MM.1S (cell line): ENCODE data around the gene PCAT6.

Experiments used
- DNase-seq: peaks from one replicate; pipeline ENCODE4 v3.0.0-alpha.2; 2015
- H2AFZ ChIP-seq: fragments of 300-600 bp; sonication (generic); 2 replicates; pipeline ENCODE4 v1.6.0; 2016; ENCODE audit warnings: antibody characterized with exemption, low read length
- H3F3A ChIP-seq: fragments of 300-600 bp; sonication (generic); 2 replicates; pipeline ENCODE4 v1.6.1; 2016; ENCODE audit warnings: mild to moderate bottlenecking, antibody characterized with exemption, low read length, moderate library complexity, mixed read lengths; ENCODE audit not compliant: insufficient read depth
- H3K27ac ChIP-seq: fragments of 300-600 bp; sonication (generic); 2 replicates; pipeline ENCODE4 v1.5.1; 2016; ENCODE audit warnings: mild to moderate bottlenecking, low read length
- H3K27me3 ChIP-seq: fragments of 300-600 bp; sonication (generic); replicated peaks from 2 replicates; pipeline ENCODE4 v1.6.0; 2016; ENCODE audit warnings: low read length; ENCODE audit not compliant: insufficient read depth
- H3K36me3 ChIP-seq: fragments of 300-600 bp; sonication (generic); replicated peaks from 2 replicates; pipeline ENCODE4 v1.6.1; 2016; ENCODE audit warnings: mild to moderate bottlenecking, low read length, mixed read lengths; ENCODE audit not compliant: insufficient read depth
- H3K4me1 ChIP-seq: fragments of 300-600 bp; sonication (generic); 2 replicates; pipeline ENCODE4 v1.6.1; 2016; ENCODE audit warnings: low read length, mixed read lengths
- H3K4me2 ChIP-seq: fragments of 300-600 bp; sonication (generic); 2 replicates; pipeline ENCODE4 v1.6.0; 2016; ENCODE audit warnings: low read depth, low read length
- H3K4me3 ChIP-seq: fragments of 300-600 bp; sonication (generic); 2 replicates; pipeline ENCODE4 v1.5.1; 2016; ENCODE audit warnings: low read length, mixed read lengths
- H3K79me2 ChIP-seq: fragments of 300-600 bp; sonication (generic); 2 replicates; pipeline ENCODE4 v1.6.1; 2016; ENCODE audit warnings: mixed run types, low read length, mixed read lengths
- H3K9ac ChIP-seq: fragments of 300-600 bp; sonication (generic); 2 replicates; pipeline ENCODE4 v1.6.1; 2016; ENCODE audit warnings: low read length, mixed read lengths
- H3K9me2 ChIP-seq: fragments of 300-600 bp; sonication (generic); replicated peaks from 2 replicates; pipeline ENCODE4 v1.6.1; 2016; ENCODE audit warnings: mild to moderate bottlenecking, low read length, mixed read lengths; ENCODE audit not compliant: insufficient read depth
- H3K9me3 ChIP-seq: fragments of 300-600 bp; sonication (generic); replicated peaks from 2 replicates; pipeline ENCODE4 v1.6.1; 2016; ENCODE audit warnings: mild to moderate bottlenecking, low read length, mixed read lengths; ENCODE audit not compliant: insufficient read depth
- H4K20me1 ChIP-seq: fragments of 300-600 bp; sonication (generic); 2 replicates; pipeline ENCODE4 v1.6.1; 2016; ENCODE audit warnings: mild to moderate bottlenecking, low read length, moderate library complexity, mixed read lengths; ENCODE audit not compliant: insufficient read depth
- EZH2 ChIP-seq: fragments of 300-600 bp; sonication (generic); optimal IDR thresholded peaks from 2 replicates; pipeline ENCODE3; 2017; ENCODE audit warnings: low read depth, mild to moderate bottlenecking, antibody characterized with exemption, low read length, mixed read lengths
- EZH2phosphoT487 ChIP-seq: fragments of 300-600 bp; sonication (generic); IDR thresholded peaks from 2 replicates; pipeline ENCODE4 v1.6.1; 2018; ENCODE audit warnings: antibody characterized with exemption, low read length
- TF ChIP-seq, protein P1 (sequence below): fragments of 300-600 bp; sonication (generic); IDR thresholded peaks from 2 replicates; pipeline ENCODE4 v1.5.1; 2016; ENCODE audit warnings: antibody characterized with exemption, low read length, mixed read lengths

The PCAT6 gene

DNA sequence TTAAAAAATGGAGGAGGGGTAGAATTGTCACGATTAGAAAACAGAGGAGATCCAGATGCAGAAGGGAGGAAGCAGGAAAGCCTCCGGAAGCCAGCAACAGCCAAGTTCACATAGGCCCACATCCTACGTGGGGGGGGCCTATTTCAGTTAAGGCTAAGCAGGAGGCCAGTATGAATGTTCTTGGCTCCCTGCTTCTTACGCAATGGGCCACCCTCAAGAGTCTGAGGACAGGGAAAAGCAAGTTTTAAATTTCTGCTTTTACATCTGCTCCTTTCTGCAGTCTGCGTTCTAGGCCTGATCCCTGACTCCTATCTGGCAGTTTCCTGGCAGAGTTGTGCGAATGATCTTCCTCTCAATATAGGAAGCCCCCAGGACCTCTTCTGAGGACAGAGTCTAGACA is 47.6 kb downstream of the PCAT6 start:
- no peak overlapping the region for H3K9ac ChIP-seq
- no peaks in the 10 kb centered on the region for H3F3A ChIP-seq
- H2AFZ ChIP-seq, result no peak overlapping the region
- H3K9me2 ChIP-seq, result no peaks in the 10 kb centered on the region
- no peak overlapping the region for H3K4me2 ChIP-seq
- no peak for TF ChIP-seq EZH2
- TF ChIP-seq, protein P1, sequence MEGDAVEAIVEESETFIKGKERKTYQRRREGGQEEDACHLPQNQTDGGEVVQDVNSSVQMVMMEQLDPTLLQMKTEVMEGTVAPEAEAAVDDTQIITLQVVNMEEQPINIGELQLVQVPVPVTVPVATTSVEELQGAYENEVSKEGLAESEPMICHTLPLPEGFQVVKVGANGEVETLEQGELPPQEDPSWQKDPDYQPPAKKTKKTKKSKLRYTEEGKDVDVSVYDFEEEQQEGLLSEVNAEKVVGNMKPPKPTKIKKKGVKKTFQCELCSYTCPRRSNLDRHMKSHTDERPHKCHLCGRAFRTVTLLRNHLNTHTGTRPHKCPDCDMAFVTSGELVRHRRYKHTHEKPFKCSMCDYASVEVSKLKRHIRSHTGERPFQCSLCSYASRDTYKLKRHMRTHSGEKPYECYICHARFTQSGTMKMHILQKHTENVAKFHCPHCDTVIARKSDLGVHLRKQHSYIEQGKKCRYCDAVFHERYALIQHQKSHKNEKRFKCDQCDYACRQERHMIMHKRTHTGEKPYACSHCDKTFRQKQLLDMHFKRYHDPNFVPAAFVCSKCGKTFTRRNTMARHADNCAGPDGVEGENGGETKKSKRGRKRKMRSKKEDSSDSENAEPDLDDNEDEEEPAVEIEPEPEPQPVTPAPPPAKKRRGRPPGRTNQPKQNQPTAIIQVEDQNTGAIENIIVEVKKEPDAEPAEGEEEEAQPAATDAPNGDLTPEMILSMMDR, result no peak
- TF ChIP-seq EZH2phosphoT487, result no peak
- H3K27me3 ChIP-seq, result peaks cover 13% of the 10 kb centered on the region
- H3K4me1 ChIP-seq, result peaks cover 6% of the 10 kb centered on the region; the same call in 1 of the 2 replicates
- no peak overlapping the region for H3K27ac ChIP-seq
- no peak for DNase-seq
- H3K4me3 ChIP-seq, result no peak overlapping the region
- H3K36me3 ChIP-seq, result no peaks in the 10 kb centered on the region
- H3K9me3 ChIP-seq, result no peaks in the 10 kb centered on the region
- H4K20me1 ChIP-seq, result no peaks in the 10 kb centered on the region
- no peaks in the 10 kb centered on the region for H3K79me2 ChIP-seq

- no peaks in the 10 kb centered on the region for H3K79me2 ChIP-seq
- H4K20me1 ChIP-seq, result no peaks in the 10 kb centered on the region
- TF ChIP-seq EZH2, result no peak
- TF ChIP-seq EZH2phosphoT487, result no peak
- TF ChIP-seq, protein P1, result no peak
- no peak for DNase-seq
- no peak overlapping the region for H3K9ac ChIP-seq
- H3K9me2 ChIP-seq, result no peaks in the 10 kb centered on the region
- H3F3A ChIP-seq, result no peaks in the 10 kb centered on the region
- no peaks in the 10 kb centered on the region for H3K36me3 ChIP-seq
- H3K27me3 ChIP-seq, result peaks cover 16% of the 10 kb centered on the region
- no peak overlapping the region for H3K4me2 ChIP-seq
- peaks cover 6% of the 10 kb centered on the region; the same call in 1 of the 2 replicates for H3K4me1 ChIP-seq
- H3K9me3 ChIP-seq, result no peaks in the 10 kb centered on the region
- no peak overlapping the region for H3K27ac ChIP-seq
- no peak overlapping the region for H3K4me3 ChIP-seq
- H2AFZ ChIP-seq, result no peak overlapping the region
Measured at GRCh38 chr1:202858789-202859414, 48.1 kb downstream of the PCAT6 start.

DNA sequence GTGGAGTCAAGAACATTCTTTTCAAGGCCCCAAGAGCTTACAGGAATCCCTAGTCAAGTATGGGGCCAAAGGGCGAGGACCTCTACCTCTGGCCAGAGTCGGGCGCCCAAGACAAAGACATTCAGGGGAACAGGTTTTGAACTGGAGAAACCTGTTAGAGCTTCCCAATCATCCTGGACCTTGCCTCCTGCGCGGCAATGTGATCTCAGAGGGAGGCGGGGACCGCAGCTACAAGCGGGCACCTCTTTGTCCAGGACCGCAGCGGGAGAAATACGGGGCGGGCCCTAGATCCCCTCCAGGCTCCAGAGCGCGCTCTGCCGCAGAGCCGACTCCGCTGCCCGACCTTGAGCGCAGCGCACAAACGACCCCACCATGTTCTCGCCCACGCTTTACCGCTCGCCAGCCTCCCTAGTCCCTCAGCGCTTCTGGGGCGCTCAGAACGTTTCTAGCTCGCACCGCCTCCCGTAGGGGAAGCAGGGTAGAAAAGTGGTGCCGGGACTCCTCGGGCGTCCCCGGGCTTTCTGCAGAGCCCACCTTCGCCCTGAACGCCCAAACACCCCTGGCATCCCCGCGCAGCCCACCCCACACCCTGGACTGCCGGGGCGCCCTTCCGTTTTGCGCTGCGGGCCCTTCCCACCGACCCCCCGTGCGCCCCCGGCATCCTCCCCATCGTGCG is 50.1 kb downstream of the PCAT6 start:
- Histone ChIP-seq H3K79me2 (no peaks in the 10 kb centered on the region), H3K4me3 (peak overlapping the region; percentile 68), H3F3A (no peaks in the 10 kb centered on the region), H3K4me1 (peaks cover 6% of the 10 kb centered on the region; the same call in 1 of the 2 replicates), H3K4me2 (peak overlapping the region; percentile 83), H4K20me1 (no peaks in the 10 kb centered on the region), H3K27me3 (peaks cover 19% of the 10 kb centered on the region), H3K27ac (no peak overlapping the region), H3K9me3 (no peaks in the 10 kb centered on the region), H3K9ac (peak overlapping the region; percentile 9; the same call in 1 of the 2 replicates), H2AFZ (peak overlapping the region; percentile 79), H3K9me2 (no peaks in the 10 kb centered on the region), H3K36me3 (no peaks in the 10 kb centered on the region)
- DNase-seq, result no peak
- TF ChIP-seq EZH2phosphoT487 (no peak), EZH2 (no peak)
